CD14-positive monocyte (primary cell): Measurements from ENCODE around the gene LMTK3. TPM values are rescaled to one million over a fixed set of nuclear protein-coding genes. Genes with fewer than 3 reads are reported as not detected.

Experiments
- DNase-seq, 3 donors: peaks; one replicate each; pipeline ENCODE4 v3.0.0-alpha.2; 2011 to 2022
- H2AFZ ChIP-seq: 2 replicates; pipeline ENCODE4 v1.6.0; 2012; ENCODE audit warnings: mild to moderate bottlenecking, low read depth, low read length, inconsistent platforms; ENCODE audit not compliant: insufficient read depth, poor library complexity, severe bottlenecking
- H3K27ac ChIP-seq, 2 donors: 1 replicate in 1 of 2; 2 replicates in 1 of 2; pipeline ENCODE4 v1.5.1; 2012 to 2013; ENCODE audit warnings: low read length in 2 of 2, control low read depth in 1 of 2, inconsistent platforms in 1 of 2, low read depth in 1 of 2, mild to moderate bottlenecking in 1 of 2
- H3K27me3 ChIP-seq, 2 donors: one replicate each; pipeline versions ENCODE4 v1.6.0 to v1.6.1; 2011 to 2013; ENCODE audit warnings: low read length in 2 of 2; ENCODE audit not compliant: control insufficient read depth in 2 of 2, insufficient read depth in 2 of 2
- H3K36me3 ChIP-seq, 2 donors: replicated peaks in 1 of 2; 1 replicate in 1 of 2; 2 replicates in 1 of 2; pipeline versions ENCODE4 v1.5.1 to v1.6.1; 2012 to 2013; ENCODE audit warnings: low read length in 2 of 2, control low read depth in 1 of 2, inconsistent platforms in 1 of 2, mild to moderate bottlenecking in 1 of 2; ENCODE audit not compliant: insufficient read depth in 2 of 2, control insufficient read depth in 1 of 2
- H3K4me1 ChIP-seq, 2 donors: 1 replicate in 1 of 2; 2 replicates in 1 of 2; pipeline versions ENCODE4 v1.5.1 to v1.6.1; 2012 to 2013; ENCODE audit warnings: low read length in 2 of 2, control low read depth in 1 of 2, inconsistent platforms in 1 of 2, mild to moderate bottlenecking in 1 of 2, moderate library complexity in 1 of 2; ENCODE audit not compliant: insufficient read depth in 2 of 2, control insufficient read depth in 1 of 2
- H3K4me2 ChIP-seq: replicated peaks from 2 replicates; pipeline ENCODE3; 2012; ENCODE audit warnings: low read length, moderate library complexity, mild to moderate bottlenecking; ENCODE audit not compliant: poor library complexity, severe bottlenecking; ENCODE audit errors: extremely low read depth
- H3K4me3 ChIP-seq, 3 experiments: fragments of 200-600 bp in 1 of 3; sonication (generic) in 1 of 3; replicated peaks in 1 of 3; 1 replicate in 2 of 3; 2 replicates in 1 of 3; pipeline ENCODE4 v1.5.1; 2011 to 2013; ENCODE audit warnings: low read length in 3 of 3, mild to moderate bottlenecking in 3 of 3, control low read depth in 2 of 3, low read depth in 2 of 3, inconsistent platforms in 1 of 3, moderate library complexity in 1 of 3
- H3K79me2 ChIP-seq: 2 replicates; pipeline ENCODE4 v1.6.0; 2012; ENCODE audit warnings: mild to moderate bottlenecking, control low read depth, inconsistent platforms, low read length, moderate library complexity; ENCODE audit not compliant: insufficient read depth
- H3K9ac ChIP-seq: 2 replicates; pipeline ENCODE4 v1.6.0; 2017; ENCODE audit warnings: low read length, mild to moderate bottlenecking; ENCODE audit not compliant: insufficient read depth, poor library complexity, severe bottlenecking
- H3K9me3 ChIP-seq, 2 donors: replicated peaks in 1 of 2; 1 replicate in 1 of 2; 2 replicates in 1 of 2; pipeline versions ENCODE4 v1.5.1 to v1.6.1; 2012 to 2013; ENCODE audit warnings: low read length in 2 of 2, control low read depth in 1 of 2; ENCODE audit not compliant: control insufficient read depth in 1 of 2, insufficient read depth in 1 of 2
- H4K20me1 ChIP-seq: 2 replicates; pipeline ENCODE4 v1.6.0; 2012; ENCODE audit warnings: mild to moderate bottlenecking, low read length, control low read depth, moderate library complexity; ENCODE audit not compliant: insufficient read depth
- H3K27ac Mint-ChIP-seq, 7 donors: one replicate each; pipeline ENCODE4 v1.8.0; 2020; ENCODE audit warnings: mild to moderate bottlenecking in 7 of 7, mixed read lengths in 7 of 7, moderate library complexity in 6 of 7, inconsistent platforms in 2 of 7
- H3K27me3 Mint-ChIP-seq, 3 donors: one replicate each; pipeline ENCODE4 v1.8.0; 2021 to 2022; ENCODE audit warnings: low read depth in 3 of 3, mild to moderate bottlenecking in 3 of 3, mixed read lengths in 3 of 3, moderate library complexity in 3 of 3, inconsistent platforms in 1 of 3
- H3K36me3 Mint-ChIP-seq, 2 donors: one replicate each; pipeline ENCODE4 v1.8.0; 2020; ENCODE audit warnings: mixed read lengths in 2 of 2, inconsistent platforms in 1 of 2, mild to moderate bottlenecking in 1 of 2
- H3K4me1 Mint-ChIP-seq: one replicate; pipeline ENCODE4 v1.8.0; 2020; ENCODE audit warnings: mild to moderate bottlenecking, mixed read lengths
- H3K4me3 Mint-ChIP-seq, 2 donors: one replicate each; pipeline ENCODE4 v1.8.0; 2020; ENCODE audit warnings: mild to moderate bottlenecking in 2 of 2, mixed read lengths in 2 of 2, moderate library complexity in 1 of 2
- H3K9me3 Mint-ChIP-seq, 7 donors: one replicate each; pipeline ENCODE4 v1.8.0; 2020 to 2022; ENCODE audit warnings: mixed read lengths in 7 of 7, mild to moderate bottlenecking in 6 of 7, moderate library complexity in 6 of 7, inconsistent platforms in 2 of 7
- CTCF ChIP-seq: fragments of 200-600 bp; IDR thresholded peaks from one replicate; pipeline ENCODE4 v1.8.0; 2022; ENCODE audit warnings: antibody characterized with exemption, mild to moderate bottlenecking
- WGBS: methylation state at CpG from one replicate; pipeline ENCODE4 v1.1.5; 2013; ENCODE audit warnings: missing lambda C conversion rate; ENCODE audit not compliant: insufficient coverage; 5-methylcytosine and 5-hydroxymethylcytosine counted together
- intact Hi-C, 2 donors: fragments of 100-400 bp; cut with micrococcal nuclease; formaldehyde crosslinking; loops; one replicate each; pipeline versions ENCODE4 v1.15.0 to v1.15.1; 2023
- polyA plus RNA-seq, 3 donors: library from polyadenylated mRNA; depleted of rRNA in 1 of 3; unstranded in 2 of 3; stranded (reverse) in 1 of 3; fragments of 300-500 nt in 2 of 3; fragments of >200 nt in 1 of 3; fragmentation: Illumina TruSeq in 2 of 3; gene quantifications; 1 replicate in 2 of 3; 2 replicates in 1 of 3; pipeline ENCODE4 v1.2.3, GENCODE V29; 2012 to 2021

LMTK3 gene
- polyA plus RNA-seq, 3 donors, result 0.08 TPM; not detected in 2

GRCh38 chr19:48444129-48444935 lies 67.3 kb downstream of the LMTK3 start:
- Histone ChIP-seq H2AFZ (peak overlapping the region; percentile 100), H3K27ac (no peak overlapping the region), H3K4me2 (peak overlapping the region; percentile 93), H3K9me3 (peaks cover 0 to 20% of the 10 kb centered on the region in 2 donors), H3K79me2 (peaks cover 6% of the 10 kb centered on the region), H3K36me3 (peaks cover 14 to 22% of the 10 kb centered on the region in 2 donors), H3K4me1 (peaks cover 25 to 32% of the 10 kb centered on the region in 2 donors), H3K27me3 (peaks cover 28 to 31% of the 10 kb centered on the region in 2 donors), H3K9ac (no peak overlapping the region), H3K4me3 (peak overlapping the region in 1 of 3 experiments; percentile 99), H4K20me1 (no peaks in the 10 kb centered on the region)
- TF ChIP-seq CTCF, result no peak
- Mint-ChIP-seq H3K4me1 (peaks cover 23% of the 10 kb centered on the region), H3K27me3 (peaks cover 30 to 39% (median 36%) of the 10 kb centered on the region in 3 donors), H3K4me3 (peak overlapping the region; percentile 62 to 92), H3K9me3 (peaks cover 0 to 17% (median 13%) of the 10 kb centered on the region in 7 donors), H3K27ac (peak overlapping the region in 3 of 7 donors; percentile 48 to 77 (median 66)), H3K36me3 (peaks cover 37 to 39% of the 10 kb centered on the region in 2 donors)
- no peak for DNase-seq
- intact Hi-C loops, result loop anchor here in 1 of 2 donors (10.0 kb wide), 1 partner anchor 50 kb away; the partner anchor contains the start of genes GRIN2D and KDELR1
- 13% methylated on average over 30 of the region's 38 CpGs for WGBS

DNA sequence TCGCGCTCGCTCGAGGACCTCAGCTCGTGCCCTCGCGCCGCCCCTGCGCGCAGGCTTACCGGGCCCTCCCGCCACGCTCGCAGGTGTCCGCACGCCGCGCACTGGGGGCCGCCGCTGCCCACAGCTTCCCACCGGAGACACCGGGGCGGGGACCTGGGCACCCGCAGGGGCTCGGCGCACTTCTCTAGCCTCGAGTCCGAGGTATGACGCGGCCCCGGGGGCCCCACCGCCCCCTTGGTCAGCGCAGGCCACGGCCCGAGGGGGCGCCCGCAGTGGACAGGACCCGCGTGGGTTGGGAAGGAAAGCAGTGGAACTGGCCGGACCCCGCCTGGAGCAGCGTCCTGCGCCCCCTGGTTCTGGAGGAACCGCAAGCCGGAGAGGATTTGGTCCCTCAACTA lies 67.9 kb downstream of the LMTK3 start:
- intact Hi-C loops, result loop anchor here in 1 of 2 donors (10.0 kb wide), 1 partner anchor 49 kb away; the partner anchor contains the start of genes GRIN2D and KDELR1
- peaks cover 32 to 33% of the 10 kb centered on the region in 2 donors for H3K36me3 Mint-ChIP-seq
- H3K9me3 Mint-ChIP-seq, result peaks cover 0 to 17% (median 13%) of the 10 kb centered on the region in 7 donors
- Histone ChIP-seq H3K27ac (no peak overlapping the region), H2AFZ (peak overlapping the region; percentile 29), H3K36me3 (peaks cover 10 to 16% of the 10 kb centered on the region in 2 donors), H3K9ac (no peak overlapping the region), H3K9me3 (peaks cover 0 to 20% of the 10 kb centered on the region in 2 donors), H3K27me3 (peaks cover 28 to 31% of the 10 kb centered on the region in 2 donors), H3K4me3 (no peak overlapping the region), H4K20me1 (no peaks in the 10 kb centered on the region), H3K79me2 (peaks cover 6% of the 10 kb centered on the region), H3K4me2 (peak overlapping the region; percentile 29), H3K4me1 (peaks cover 25 to 32% of the 10 kb centered on the region in 2 donors)
- no peak for DNase-seq
- peaks cover 30 to 39% (median 36%) of the 10 kb centered on the region in 3 donors for H3K27me3 Mint-ChIP-seq
- H3K4me1 Mint-ChIP-seq, result peaks cover 23% of the 10 kb centered on the region
- no peak for TF ChIP-seq CTCF
- H3K27ac Mint-ChIP-seq, result no peak overlapping the region
- H3K4me3 Mint-ChIP-seq, result no peak overlapping the region
- 3% methylated on average over 44 of the region's 45 CpGs for WGBS
